Testis (tissue), 2 donors: ENCODE data around the gene TMEM182.

ENCODE experiments used
- POLR2A ChIP-seq: fragments of 450-650 bp; IDR thresholded peaks from one replicate; pipeline ENCODE4 v1.6.1; 2017; ENCODE audit warnings: antibody characterized with exemption, mild to moderate bottlenecking, moderate library complexity
- TF ChIP-seq, protein P1 (sequence below), 3 experiments: fragments of 450-650 bp in 2 of 3; fragments of 200-600 bp in 1 of 3; sonication (generic) in 1 of 3; IDR thresholded peaks; one replicate each; pipeline ENCODE4 v1.5.1; 2016 to 2019; ENCODE audit warnings: antibody characterized with exemption in 3 of 3, mild to moderate bottlenecking in 2 of 3, moderate library complexity in 1 of 3

DNA sequence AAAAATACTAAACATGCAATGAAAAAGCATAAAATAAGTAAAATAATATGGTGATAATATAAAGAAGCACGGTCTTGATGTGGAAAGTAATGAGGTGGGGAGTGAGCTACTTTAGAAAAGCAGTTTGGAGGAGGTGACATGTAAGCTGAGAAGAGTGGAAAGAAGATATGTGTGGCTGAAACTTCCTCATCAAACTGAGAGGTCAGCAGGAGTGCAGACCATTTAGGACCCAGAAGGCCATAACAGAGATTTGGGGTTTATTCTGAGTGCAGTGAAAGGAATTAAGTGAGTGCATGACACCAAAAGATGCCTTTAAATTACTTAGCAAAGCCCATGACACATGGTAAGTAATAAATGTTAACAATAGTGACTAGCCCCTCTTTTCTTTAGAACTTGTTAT, 24.4 kb upstream of the TMEM182 start:
- TF ChIP-seq, protein P1, sequence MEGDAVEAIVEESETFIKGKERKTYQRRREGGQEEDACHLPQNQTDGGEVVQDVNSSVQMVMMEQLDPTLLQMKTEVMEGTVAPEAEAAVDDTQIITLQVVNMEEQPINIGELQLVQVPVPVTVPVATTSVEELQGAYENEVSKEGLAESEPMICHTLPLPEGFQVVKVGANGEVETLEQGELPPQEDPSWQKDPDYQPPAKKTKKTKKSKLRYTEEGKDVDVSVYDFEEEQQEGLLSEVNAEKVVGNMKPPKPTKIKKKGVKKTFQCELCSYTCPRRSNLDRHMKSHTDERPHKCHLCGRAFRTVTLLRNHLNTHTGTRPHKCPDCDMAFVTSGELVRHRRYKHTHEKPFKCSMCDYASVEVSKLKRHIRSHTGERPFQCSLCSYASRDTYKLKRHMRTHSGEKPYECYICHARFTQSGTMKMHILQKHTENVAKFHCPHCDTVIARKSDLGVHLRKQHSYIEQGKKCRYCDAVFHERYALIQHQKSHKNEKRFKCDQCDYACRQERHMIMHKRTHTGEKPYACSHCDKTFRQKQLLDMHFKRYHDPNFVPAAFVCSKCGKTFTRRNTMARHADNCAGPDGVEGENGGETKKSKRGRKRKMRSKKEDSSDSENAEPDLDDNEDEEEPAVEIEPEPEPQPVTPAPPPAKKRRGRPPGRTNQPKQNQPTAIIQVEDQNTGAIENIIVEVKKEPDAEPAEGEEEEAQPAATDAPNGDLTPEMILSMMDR (IDR thresholded peaks at IDR 0.05): no peak
- no peak for TF ChIP-seq POLR2A
